Stimulated activated CD8-positive, alpha-beta memory T cell treated with anti-CD3 and anti-CD28 coated beads, Interleukin-7, amount 100 ng/mL, for 1 hour (primary cell): ENCODE measurements around the gene POU2F3.

ENCODE experiments used
- DNase-seq, 2 donors: peaks; one replicate each; pipeline ENCODE4 v3.0.0-alpha.2; 2020; ENCODE audit warnings: low read depth in 2 of 2

The POU2F3 gene

DNA sequence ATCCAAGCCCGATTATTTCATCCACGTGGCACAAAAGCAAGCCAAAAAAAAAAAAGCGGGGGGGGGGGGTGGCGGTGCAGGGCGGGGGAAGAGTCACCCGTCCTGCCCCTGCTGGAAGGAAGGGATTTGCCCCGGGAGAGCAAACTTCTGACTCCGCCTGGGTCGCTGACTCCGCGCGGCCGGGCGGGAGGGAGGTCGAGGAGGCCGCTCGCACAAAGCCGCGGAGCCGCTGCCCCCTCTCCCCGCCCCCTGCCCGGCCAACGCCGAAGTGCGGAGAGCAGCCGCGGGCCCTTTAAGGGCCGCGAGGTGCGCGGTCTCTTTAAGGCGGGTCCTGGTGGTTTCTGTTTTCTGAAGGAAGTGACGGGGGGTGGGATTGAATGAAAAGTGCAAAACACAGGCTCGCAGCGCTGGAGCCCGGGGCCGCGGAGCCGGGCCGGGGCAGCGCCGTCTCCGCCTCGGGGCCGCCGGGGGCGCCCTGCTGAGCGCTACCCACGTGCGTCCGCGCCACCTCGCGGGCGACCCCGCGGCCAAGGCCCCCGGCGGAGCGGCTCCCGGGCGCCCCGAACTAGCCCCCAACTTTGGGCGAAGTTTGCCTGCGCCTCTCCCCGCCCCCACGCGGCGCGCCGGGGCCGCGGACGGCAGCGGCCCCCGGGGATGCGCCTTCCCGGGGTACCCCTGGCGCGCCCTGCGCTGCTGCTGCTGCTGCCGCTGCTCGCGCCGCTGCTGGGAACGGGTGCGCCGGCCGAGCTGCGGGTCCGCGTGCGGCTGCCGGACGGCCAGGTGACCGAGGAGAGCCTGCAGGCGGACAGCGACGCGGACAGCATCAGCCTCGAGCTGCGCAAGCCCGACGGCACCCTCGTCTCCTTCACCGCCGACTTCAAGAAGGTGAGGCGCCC, 29.1 kb upstream of the POU2F3 start, which contains the start of gene OAF:
Gene OAF, plus strand, starts transcription at position 407 of the 896 bp plus-strand sequence. Its CDS starts 248 bp downstream, at position 655.
- DNase-seq, result peak; percentile 20

DNA sequence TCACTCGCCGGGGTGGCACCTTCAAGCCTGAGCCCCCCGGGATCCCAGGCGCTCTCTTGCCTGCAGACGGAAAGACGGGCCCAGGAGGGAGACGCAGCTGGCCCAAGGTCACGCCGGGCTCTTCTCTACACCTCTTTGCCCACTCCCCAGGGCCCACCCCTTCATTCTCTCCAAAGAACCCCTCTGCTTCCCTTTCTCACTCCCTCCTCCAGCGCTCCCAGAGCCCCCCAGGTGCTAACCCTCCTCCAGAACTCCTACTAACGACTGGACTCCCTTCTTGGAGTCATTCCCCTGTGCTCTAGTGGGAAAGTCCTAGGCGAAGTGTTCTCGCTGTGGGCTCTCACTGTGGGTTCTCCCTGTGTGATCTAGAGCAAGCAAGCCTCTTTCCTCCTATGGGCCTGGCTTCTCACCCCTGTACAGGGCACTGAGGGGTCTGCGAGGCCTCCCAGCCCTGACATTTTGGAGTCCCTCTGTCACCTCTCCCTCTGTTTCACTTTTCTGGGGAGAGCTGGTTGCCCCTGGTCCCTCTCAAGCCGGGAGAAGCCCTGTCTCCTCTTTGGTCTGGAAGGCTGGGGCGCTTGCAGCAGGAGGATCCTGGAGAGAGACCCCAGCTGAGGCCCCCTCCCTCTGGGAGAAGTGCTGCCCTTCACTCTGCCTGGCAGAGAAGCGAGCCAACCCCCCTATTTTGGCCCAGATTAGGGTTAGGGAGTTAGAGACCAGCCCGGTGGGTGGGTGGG, 28.2 kb upstream of the POU2F3 start:
- no peak for DNase-seq

DNA sequence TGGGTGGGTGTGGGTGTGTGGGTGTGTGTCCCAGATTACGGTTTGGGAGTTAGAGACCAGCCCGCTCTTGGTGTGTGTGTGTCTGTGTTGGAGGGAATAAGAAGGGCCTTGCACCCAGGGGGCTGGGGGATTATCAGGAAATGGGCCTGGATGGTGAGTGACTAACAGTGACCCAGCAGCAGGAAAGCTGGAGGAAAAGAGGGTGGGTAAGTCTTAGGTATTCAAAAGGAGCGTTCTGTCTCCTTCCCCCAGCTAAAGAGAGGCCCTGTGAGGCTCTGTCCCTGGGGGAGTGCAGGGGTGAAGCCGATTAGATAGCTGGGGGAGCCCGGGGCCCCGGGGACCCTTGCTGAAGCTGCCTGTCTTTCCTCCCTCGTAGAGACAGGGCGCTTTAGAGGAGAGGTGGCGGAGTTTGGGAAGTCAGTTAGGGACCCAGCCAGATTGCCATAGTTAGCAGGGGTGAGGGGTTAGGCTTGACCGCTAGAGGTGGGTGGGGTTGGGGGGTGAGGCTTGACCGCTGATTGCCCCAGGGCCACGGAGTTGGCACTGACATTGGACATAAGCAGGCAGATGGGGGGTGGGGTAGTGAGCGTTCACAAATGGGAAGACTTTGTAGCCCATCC, 27.6 kb upstream of the POU2F3 start:
- DNase-seq, result no peak

DNA sequence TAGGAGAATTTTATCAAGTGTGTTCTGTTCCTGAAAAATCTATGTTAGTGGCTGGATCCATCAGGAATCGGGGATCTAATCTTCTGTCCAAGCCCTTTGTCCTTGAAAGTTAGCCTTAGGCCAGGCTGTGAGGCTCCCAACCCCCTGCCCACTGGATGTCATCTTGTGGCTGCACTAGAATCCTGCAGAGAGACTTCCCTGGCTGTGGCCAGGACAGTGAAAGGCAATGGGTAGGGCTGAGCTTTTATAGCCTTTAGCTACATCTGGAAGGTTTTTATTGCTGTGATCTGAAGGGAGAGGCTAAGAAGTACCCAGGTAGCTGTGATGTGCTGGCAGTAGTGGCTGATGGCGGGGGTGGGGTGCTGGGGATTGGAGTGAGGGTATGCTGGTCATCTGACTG, 27.0 kb upstream of the POU2F3 start:
- no peak for DNase-seq

DNA sequence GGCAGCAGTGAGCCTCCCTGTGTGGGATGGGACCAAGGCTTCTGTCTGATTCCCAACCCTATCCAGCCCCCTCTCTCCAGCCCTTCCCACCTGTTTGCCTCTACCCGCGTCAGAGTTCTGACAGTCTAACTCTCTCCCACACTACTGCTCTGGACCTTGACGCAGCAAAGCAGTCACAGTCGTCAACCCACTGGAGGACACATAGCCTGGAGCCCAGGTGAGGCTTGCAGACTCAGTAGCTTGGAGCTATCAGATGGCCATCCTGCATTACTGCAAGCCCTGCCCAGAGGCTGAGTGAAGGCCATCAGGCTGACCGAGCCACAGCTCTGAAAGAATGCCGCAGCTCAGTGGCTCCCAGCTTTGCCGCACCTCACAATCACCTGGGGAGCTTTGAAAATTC, 25.4 kb upstream of the POU2F3 start:
- no peak for DNase-seq

DNA sequence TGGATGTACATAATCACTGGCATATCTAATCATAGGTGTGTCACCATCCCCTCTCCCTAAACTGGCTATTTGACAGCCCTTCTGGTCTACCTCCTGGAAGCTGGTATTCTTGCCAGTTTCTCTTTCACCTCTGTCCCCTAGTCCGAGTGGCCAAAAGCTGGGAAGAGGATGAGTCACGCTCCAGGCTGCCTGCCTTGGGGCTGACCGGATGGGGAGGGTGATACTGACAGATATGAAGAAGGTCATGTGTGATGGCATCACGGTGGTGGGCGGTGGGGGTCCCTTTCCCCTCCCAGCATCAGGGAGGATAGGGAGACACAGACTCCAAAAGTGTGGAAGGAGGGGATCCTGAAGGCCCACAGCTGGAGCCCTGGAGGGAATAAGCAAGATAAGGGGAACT, 24.3 kb upstream of the POU2F3 start:
- no peak for DNase-seq

DNA sequence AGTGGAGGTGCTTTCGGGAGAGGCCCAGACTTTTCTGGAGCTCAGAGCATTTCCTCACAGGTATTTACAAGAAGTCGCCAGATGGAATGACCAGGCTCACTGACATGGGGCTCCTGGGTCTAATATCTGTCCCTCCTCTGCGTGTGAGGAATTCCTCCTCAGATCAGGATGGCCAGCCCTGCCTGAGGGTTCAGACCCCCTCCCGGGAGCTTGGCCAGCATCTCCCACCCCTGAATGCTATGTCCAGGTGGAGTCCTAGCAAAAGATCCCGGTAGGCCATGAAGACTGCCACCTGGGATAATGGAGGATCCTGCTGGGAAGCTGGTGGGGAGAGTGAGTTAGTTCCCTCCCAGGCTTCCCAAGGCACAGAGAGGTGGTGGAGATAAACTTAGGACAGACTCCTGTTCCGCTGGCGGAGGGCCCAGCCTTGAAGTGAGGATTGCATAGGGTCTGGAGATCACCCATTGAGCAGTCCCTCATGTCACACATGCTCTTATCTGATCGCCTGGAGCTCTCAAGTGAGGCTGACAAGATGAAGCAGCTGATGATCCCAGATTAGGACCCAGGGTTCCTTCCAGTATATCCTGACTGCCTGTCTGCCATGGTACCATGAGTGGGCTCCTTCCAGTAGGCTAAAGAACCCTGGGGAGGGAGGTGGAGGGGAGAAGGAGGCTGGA, 23.4 kb upstream of the POU2F3 start:
- no peak for DNase-seq

DNA sequence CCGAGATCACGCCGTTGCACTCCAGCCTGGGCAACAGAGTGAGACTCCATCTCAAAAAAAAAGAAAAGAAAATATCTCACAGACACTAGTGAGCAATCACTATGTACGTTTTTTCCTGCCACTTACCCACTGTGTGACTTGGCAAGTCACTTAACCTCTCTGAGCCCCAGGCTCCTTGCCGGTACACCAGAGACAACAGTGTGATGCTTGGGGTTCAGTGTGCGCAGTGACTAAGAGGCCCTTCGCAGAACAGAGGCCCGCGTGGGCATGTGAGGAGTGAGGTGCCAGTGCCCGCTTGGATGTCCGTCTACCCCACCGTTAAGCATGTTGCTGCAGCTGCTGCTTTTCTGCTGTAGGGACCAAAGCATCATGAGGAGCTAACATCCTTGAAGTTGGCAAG, 22.4 kb upstream of the POU2F3 start:
- DNase-seq, result no peak

DNA sequence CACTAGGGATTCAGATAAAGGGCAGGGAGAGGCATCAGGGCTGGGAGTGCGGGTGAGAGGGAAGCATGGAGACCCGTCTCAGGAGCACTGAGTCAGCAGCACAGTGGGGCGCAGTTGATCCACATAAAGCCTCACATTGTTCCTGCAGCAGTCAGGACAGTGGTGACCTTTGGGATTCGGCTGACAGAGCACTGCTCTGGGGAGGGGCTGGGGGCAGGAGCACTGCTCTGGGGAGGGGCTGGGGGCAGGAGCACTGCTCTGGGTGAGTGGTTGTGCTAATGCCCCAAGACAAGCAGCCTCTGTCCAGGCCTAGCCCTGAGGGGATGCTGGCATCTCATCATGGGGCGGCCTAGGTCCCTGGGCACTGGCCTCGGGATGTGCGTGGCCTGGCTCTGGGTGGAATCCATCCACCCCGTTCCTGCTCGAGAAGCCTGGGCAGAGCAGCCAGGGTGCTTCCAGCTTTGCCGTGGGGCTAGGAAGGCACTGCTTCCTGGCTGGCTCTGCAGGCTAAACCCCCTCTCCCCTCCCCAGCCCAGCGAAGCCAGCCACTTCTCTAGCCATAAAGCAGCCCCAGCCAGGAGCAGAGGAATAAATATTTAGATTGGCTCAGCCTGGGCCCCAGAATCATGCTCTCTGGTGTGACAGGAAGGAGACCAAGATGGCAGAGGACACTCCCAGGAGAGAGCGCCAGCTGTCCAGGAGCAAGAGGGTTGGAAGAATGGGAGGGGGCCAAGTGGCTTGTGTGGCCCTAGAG, 21.8 kb upstream of the POU2F3 start:
- DNase-seq, result no peak

DNA sequence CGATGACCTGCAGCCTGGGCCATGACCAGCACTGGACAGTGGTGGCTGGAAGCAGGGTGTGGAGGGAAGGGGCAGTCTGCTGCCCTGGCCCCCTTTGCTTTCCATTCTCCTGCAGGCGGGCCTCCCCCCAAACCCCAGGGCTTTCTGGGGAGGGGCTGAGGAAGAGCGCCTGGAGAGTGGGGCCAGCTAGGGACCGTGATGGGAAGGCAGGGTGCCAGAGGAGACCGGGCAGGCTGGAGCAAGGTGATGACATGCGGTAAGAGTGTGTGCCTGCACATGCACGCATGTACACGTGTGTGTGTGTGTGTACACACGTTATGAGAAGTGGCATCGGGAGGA, 21.3 kb upstream of the POU2F3 start:
- DNase-seq, result no peak

DNA sequence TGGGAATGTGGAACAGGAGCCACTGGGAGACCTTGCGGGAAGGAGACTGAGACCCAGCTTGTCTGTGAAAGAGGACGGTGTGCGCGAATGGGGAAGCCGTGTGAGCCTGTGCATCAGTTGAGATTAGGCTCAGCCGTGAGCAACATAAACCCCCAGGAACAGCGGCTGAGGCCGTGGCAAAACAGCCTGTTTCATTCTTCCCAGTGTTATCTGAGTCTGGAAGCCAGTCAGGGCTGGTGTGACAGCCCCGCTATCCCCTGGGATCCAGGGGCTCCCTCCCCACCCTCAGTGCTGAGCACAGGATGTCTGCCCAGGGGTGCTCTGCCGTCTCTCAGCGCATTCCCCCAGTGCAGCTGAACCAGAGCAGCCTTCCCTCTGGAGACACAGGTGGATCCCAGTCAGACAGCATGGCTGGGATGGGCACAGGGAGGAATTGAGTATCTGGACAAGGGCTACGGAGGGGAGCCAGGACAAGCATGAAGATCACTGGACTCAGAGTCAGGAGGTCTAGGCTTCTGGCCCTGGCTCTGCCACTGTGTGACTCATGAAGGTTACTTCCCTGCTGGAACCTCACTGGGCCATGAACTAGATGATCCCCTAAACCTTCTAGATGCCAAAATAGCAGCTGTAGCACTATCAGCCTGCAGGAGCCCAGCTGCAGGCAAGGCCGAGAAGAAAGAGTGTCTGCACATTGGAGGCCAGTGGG, 20.6 kb upstream of the POU2F3 start:
- no peak for DNase-seq

DNA sequence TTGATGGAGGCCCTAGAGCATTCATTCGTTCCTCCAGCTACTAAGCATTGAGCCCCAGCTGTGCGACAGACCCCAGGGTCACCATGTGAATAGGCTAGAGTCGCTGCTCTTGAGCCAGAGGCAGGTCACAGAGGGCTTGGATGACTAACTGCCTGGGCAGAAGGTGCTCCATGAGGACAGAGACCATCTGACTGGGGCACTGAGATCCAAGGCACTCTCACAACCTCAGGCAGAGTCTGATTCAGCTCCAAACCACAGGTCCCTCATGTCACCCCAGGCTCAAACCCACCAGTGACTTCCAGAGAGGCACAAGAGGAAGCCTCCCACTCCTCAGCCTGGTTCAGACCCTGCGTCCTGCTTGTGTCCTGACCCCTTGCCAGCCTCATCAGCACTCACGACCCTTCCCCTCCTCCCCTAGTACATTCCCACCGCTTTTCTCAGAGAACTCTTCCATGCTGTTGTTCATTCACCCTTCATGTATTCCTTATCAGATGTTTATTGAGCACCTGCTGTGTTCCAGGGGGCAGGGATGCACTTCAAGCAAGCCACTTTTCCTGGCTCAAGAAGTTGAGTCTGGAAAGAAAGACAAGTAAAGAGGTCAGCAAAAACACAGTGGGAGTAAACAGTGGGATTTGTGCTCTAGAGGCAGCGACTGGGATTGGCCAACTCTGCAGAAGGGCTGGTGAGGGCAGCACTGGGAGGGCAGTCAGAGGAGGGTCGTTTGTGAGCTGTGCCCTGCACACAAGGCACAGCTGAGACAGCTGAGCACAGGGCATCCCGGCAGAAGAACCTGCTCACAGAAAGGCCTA, 19.8 kb upstream of the POU2F3 start:
- DNase-seq, result no peak

DNA sequence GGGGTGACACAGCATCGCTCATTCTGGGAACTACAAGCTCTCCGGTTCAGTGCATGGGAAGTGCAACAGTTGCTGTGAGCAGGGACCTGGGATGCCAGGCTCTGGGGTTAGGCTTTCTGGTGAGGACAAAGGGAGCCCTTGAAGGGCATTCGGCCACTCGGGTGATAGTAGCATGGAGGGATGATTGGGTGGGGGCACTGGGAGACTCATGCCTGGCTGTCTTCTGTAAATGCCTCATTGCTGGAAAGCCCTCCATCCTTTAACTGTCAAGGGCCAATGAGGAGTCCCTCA, 19.2 kb upstream of the POU2F3 start:
- DNase-seq, result no peak

DNA sequence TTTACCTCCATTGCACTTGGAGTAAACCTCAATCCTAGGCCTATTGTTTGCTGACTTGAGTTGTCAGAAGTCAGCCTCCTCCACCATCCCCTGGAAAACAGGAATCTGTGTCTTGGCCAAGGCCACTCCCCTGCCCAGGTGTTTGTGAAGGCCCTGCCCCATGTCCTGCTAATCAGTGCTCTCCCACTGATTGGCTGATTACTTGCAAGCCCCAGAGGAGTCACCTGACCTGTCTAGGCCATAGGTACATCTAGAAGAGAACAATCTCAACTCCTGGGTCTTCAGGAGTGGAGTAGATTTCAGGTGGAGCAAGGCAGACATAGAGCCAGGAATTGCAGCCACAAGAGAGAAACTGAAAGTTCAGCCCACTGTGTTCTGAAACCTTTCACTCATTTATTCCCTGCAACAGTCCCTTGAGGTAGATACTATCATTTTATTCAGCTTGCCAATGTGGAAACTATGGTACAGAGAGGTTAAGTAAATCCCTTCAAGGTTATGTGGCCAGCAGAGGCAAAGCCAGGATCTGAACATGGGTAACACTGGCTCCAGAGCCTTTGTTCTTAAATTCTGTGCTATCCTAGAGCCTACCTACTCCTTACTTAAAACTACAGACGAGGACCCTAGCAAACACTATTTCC, 18.7 kb upstream of the POU2F3 start:
- no peak for DNase-seq

DNA sequence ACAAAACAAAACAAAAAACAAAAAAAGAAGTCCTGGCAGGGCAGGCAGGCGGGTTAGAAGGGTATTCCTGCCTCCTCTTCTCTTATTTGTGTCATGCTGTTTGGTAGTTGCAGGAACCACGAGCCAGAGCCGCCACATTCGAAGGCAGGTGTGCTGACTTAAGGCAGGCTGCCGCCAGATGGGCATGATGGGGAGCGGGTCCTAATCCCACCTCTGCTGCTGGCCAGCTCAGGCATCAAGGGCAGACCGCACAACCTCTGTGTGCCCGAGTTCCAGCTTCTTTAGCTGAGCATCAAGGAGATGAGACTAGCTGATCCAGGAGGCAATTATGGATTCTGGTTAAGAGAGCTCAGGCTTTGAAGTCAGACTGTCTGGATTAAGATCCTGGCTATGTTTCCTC, 17.0 kb upstream of the POU2F3 start:
- no peak for DNase-seq

DNA sequence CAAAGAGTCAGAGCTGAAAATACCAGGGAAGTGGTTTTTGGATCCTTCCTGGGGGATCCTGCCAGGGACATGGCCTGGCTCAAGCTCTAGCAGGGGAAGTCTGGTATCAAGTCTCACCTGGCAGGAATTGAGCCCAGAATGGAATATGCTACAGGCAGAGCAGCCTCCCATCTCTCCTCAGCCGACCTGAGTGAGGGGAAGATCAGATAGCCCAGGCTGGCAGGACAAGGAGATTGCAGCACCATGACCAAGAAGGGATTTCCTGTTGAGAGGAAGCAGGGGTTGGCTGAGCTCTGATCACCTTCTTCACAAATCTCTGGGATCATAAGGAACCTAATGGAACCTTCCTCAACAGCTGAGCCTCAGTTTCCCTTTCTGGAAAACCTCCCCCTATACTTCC, 16.1 kb upstream of the POU2F3 start:
- no peak for DNase-seq

DNA sequence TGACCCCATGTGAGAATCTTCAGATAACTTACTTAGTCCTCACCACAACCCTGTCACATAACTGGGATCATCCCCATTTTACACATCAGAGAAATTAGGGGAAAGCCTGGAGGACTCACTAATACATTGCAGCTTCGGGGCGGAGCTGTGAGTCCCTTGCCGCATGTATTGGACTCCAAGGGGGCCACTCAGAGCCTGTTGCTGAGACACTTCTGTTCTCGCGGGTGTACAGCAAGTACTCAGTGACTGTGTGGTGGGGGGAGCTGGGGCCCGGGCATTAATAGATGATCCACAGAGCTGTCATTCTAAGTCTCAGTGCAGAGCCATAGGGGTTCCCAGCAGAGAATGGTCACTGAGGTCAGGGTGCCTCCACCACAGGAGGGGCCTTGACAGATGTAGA, 15.6 kb upstream of the POU2F3 start:
- no peak for DNase-seq

DNA sequence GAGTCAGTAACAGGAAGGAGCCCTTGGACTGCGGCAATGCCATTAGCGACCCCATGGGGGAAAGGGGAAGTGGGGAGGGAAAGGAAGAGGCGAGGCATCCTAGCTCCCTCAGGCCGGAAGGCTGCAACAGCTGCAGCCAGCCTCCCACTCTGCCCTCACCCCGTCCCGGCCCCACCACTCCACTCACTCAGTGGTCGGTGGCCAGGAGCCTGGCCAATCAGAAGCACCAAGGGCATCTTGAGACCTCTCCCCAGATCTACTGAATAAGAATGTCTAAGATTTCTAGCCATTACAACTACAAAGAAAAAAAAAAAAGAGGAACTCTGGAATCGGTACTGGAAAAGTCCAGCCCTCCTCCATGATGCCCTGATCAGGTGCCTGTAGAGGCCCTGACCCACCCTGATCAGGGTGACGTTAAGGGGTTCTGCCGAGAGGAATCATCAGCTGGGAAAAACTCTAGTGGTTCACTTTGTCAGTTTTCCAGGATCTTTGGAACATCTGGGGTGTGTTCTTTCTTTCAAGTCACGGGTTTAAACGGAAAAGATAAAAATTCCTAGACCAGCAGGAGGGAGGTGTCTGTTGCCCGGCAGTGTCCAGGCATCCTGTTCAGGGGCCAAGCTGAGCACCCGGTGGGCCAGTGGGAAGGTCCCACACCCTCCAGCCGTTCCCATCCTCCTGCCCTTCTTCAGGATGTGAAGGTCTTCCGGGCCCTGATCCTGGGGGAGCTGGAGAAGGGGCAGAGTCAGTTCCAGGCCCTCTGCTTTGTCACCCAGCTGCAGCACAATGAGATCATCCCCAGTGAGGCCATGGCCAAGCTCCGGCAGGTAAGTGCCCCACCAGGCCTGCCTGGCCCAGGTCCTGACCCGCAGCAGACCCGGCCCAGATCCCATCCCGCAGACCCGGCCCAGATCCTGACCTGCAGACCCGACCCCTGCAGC, 14.7 kb upstream of the POU2F3 start:
- no peak for DNase-seq

DNA sequence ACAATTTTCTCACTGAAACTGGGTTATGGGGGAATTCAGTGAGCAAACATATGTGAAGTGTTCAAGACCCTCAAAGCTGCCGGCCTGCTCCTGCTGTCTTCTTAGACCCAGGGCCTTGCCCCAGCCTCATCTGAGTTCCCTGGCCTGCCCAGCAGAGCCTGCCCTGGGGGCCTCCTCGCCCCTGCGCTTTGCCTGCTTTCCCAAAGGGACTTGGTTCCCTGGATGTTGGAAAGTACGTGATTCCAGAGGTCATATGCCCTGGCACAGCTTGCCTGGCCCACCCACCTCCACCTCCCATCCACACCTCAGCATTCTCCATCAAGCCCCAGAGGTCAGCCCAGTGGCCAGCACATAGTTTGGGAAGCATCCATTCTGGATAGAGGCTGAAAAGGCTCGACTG, 13.7 kb upstream of the POU2F3 start:
- DNase-seq, result no peak
